Muscle of arm (tissue), 12 donors: ENCODE results near the gene ZNF619. TPM values are rescaled to one million over a fixed set of nuclear protein-coding genes. Genes with fewer than 3 reads are reported as not detected.

Experiments
- DNase-seq: peaks from one replicate; pipeline ENCODE4 v3.0.0-alpha.2; 2013
- polyA plus RNA-seq, 12 donors: library from polyadenylated mRNA; unstranded; fragments of 120-200 nt; gene quantifications; one replicate each; pipeline ENCODE4 v1.2.1, GENCODE V29; 2013; ENCODE audit not compliant: insufficient read length in 12 of 12

ZNF619 gene
- polyA plus RNA-seq, 12 donors, result 3.0 to 6.2 (median 4.6) TPM; not detected in 1

GRCh38 chr3:40524568-40525285 is 47.8 kb downstream of the ZNF619 start, which contains the start of gene ZNF621:
Gene ZNF621 (plus strand): TSS chr3:40524960. CDS start chr3:40525841, 881 bp downstream.
- peak; percentile 85 for DNase-seq

- no peak for DNase-seq
Observed at GRCh38 chr3:40528426-40528825, 51.5 kb downstream of the ZNF619 start.

GRCh38 chr3:40532252-40532651 is 55.3 kb downstream of the ZNF619 start:
- no peak for DNase-seq

GRCh38 chr3:40534283-40534682 is 57.4 kb downstream of the ZNF619 start:
- no peak for DNase-seq

Other genes with a start within 250 kb of the ZNF619 start
- 10 to 100 TPM in 11 of 12 donors, not detected in 1; 53.5 to 82.2 (median 67.5) TPM for gene EIF1B, start 167.4 kb upstream of the ZNF619 start, polyA plus RNA-seq
- 1 to 10 TPM in 2 of 12 donors, under 1 TPM in 9, not detected in 1; 0.29 to 3.7 (median 0.52) TPM for gene ENTPD3, start 89.9 kb upstream of the ZNF619 start, polyA plus RNA-seq
- gene RPL14, start 19.8 kb upstream of the ZNF619 start, polyA plus RNA-seq, result 1,000 to 10,000 TPM in 11 of 12 donors, not detected in 1; 1,669 to 3,102 (median 2,705) TPM
- gene ZNF620, start 28.9 kb downstream of the ZNF619 start, polyA plus RNA-seq, result 1 to 10 TPM in 11 of 12 donors, not detected in 1; 2.7 to 4.3 (median 3.4) TPM
- 10 to 100 TPM in 11 of 12 donors, not detected in 1; 11.4 to 20.3 (median 14.2) TPM for gene ZNF621, start 47.8 kb downstream of the ZNF619 start, polyA plus RNA-seq